GM19397 (cell line): Measurements from ENCODE around the gene SEC14L1.
"Not testable (repeated sequence)": the region's sequence is repeated elsewhere in the genome, so short reads cannot be mapped to it uniquely, and the experiment has no call there.

Experiments used
- ATAC-seq: cut with Tn5 transposase; IDR thresholded peaks from one replicate; pipeline ENCODE4 v1.9.1; 2021; ENCODE audit warnings: mild to moderate bottlenecking, moderate library complexity; ENCODE audit not compliant: unreplicated experiment

Gene SEC14L1

DNA sequence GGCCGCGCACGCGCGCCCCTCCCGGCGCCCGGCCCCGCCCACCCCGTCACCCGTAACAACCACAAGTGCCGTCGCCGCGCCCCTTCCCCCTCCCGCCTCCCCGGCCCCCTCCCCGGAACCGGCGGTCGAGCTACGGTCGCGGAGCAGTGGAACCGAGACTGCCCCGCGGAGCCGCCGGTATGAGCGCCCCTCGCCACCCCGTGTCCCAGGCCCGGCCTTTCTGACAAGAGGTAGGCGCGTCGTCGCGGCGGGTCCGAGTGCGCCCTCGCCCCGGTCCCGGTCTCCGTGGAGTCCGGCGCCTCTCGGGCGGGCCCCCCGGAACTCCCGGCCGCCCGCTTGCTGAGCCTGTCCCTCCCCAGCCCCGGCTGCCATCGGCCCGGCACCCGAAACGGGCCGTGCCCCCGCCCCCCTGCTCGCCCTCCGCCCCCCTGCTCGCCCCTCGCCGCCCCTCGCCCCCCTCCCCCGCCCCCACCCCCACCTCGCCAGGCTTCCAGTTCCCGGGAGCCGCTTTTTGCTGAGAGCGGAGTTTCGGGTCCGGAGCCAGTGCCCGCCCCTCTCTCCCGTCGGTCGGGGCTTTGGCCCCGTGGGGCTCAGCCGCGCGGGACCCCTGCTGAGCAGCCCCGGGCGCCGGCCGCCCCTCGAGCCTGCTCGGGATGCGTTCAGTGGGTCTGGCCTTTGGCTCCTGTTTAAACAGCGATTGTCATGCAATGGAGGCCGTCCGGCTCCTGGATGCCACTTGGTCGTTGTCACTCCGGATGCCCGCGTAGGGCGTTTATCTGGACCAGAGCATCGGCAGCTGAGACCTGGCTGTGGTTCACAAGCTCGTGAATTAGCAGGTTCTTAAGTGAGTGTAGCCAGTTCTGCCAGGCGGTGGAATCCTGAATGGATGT lies at the start of gene SEC14L1:
SEC14L1 (plus strand) TSS at position 92 of the 890 bp plus-strand sequence. CDS start 2,628 bp downstream, outside the sequence.
- ATAC-seq, result no peak

- no peak for ATAC-seq
Measured at GRCh38 chr17:77092025-77092424, 48.7 kb upstream of the SEC14L1 start.

GRCh38 chr17:77095461-77095860 lies 45.3 kb upstream of the SEC14L1 start:
- no peak for ATAC-seq

GRCh38 chr17:77096570-77097214 lies 44.1 kb upstream of the SEC14L1 start:
- no peak for ATAC-seq

GRCh38 chr17:77097631-77098180 lies 43.1 kb upstream of the SEC14L1 start:
- ATAC-seq, result no peak

- ATAC-seq, result no peak
Measured at GRCh38 chr17:77098884-77099545, 41.8 kb upstream of the SEC14L1 start.

DNA sequence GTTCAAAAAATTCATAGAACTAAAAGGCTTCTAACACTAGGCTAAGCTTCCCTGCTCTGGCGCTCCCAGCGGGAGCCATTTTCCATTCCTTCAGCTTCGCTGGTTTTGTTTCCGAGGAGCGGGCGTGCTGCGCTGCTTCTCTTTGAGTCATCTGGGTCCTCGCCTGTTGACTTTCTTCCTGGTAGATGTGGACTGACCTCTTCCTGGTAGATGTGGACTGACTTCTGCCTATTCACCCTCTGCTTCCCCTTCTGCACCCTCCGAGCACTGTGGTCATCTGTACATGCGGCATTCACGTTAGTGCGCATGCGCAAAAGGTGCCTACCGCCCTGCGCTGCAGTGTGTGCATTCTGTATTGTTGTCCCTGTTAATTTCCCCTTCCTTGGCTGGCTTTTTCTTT lies 40.8 kb upstream of the SEC14L1 start:
- no peak for ATAC-seq

DNA sequence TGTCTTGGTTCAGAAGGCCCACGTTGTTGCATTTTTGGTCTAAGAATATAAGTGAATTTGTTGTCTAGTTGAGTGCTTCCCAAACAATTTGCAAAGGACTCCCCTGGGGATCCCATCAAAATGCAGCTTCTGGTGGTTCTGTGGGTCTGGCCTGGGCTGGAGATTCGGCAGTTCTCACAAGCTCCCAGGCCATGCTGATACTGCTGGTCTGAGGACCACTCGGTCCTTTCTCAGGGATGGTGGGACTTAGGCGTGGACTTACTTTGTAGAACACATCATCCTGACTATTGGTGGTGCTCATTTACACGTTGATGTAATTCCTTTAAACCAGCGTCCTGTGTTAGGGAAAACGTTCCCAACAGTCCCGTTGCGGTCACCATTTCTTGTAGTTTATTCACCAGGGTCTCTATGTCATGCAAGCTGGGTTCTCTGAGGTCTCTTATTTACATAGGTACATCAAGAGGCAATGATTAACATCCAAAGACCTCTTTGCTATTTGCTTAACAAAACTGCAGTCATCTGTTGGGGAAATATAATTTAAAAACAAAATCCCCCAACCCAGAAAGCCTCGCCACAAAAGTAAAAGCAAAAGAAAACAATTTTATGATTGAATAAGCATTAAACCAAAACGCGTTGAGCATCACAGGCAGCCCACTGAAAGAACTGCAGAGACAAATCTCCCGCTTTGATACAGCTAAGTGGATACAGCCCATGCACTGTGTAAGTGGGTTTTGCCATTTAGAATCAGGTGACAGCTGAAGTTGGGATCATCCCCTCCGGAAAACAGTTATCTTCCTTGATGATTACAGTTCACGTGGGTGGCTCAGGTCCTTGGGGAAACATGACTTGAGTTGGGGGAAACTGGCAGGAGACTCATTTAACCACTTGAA lies 39.0 kb upstream of the SEC14L1 start:
- no peak for ATAC-seq

DNA sequence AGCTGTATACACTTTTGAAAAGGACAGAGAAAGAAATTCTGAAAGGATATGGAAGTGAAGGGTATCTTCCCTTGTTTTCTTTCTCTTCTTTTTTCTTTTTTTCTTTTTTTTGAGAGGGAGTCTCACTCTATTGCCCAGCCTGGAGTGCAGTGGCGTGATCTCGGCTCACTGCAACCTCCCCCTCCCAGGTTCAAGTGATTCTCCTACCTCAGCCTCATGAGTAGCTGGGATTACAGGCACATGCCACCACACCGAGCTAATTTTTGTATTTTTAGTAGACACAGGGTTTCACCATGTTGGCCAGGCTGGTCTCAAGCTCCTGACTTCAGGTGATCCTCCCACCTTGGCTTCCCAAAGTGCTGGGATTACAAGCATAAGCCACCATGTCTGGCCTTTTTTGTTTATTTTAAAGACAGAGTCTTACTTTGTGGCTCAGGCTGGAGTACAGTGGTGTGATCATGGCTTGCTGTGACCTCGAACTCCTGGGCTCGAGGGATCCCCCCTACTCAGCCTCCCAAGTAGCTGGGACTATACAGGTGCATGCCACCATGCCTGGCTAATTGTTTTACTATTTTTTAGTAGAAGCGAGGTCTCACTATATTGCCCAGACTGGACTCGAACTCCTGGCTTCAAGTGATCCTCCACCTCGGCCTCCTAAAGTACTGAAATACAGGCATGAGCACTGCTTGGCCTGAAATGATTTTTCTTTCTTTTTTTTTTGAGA lies 38.2 kb upstream of the SEC14L1 start:
- not testable (repeated sequence) for ATAC-seq

DNA sequence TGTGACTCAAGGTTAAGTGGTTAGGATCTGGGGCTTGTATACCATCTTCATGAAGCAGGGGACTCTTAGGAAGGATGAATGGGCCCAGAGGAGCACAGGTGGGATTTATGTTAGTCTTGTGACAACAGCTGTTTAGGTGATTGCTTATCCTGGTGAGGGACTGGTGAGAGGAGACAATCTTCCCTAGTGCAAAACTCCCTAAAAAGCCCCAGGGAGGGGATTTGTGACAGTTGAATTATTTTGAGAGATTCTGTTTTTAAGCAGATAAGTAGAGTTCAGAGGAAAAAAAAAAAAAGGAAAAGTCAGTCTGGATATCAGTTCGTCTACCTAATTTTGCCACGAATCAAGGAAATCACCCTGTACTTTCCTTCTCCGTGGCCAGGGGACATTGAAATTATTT lies 35.1 kb upstream of the SEC14L1 start:
- ATAC-seq, result no peak

GRCh38 chr17:77106874-77107358 lies 33.9 kb upstream of the SEC14L1 start:
- no peak for ATAC-seq

- peak; percentile 62 for ATAC-seq
Measured at GRCh38 chr17:77107506-77108433, 33.0 kb upstream of the SEC14L1 start.

- ATAC-seq, result no peak
Measured at GRCh38 chr17:77109159-77109759, 31.5 kb upstream of the SEC14L1 start.

- no peak for ATAC-seq
Measured at GRCh38 chr17:77109764-77110359, 30.9 kb upstream of the SEC14L1 start.

GRCh38 chr17:77111165-77111933 lies 29.4 kb upstream of the SEC14L1 start:
- ATAC-seq, result not testable (repeated sequence)

- no peak for ATAC-seq
Measured at GRCh38 chr17:77111934-77112296, 28.9 kb upstream of the SEC14L1 start.

GRCh38 chr17:77115510-77115909 lies 25.3 kb upstream of the SEC14L1 start:
- no peak for ATAC-seq
